ENCODE measurements around the gene IL10RA. TPM values are rescaled to one million over a fixed set of nuclear protein-coding genes. Genes with fewer than 3 reads are reported as not detected.

IL10RA gene
- total RNA-seq, 1 donor from 2014 or later: 37.7 TPM

- Histone ChIP-seq H3K36me3 (no peaks in the 10 kb centered on the region), H3K4me1 (peaks cover 40% of the 10 kb centered on the region), H3K27ac (no peak overlapping the region), H3K4me3 (no peak overlapping the region), H3K27me3 (ENCODE audit: low read depth) (no peaks in the 10 kb centered on the region), H3K9me3 (no peaks in the 10 kb centered on the region)
- intact Hi-C loops (cut with DNase I): no loop called here
- ATAC-seq (no peak), DNase-seq (no peak)
- no peak for TF ChIP-seq CTCF (IDR thresholded peaks at IDR 0.05)
Measured at GRCh38 chr11:117969160-117969991, 16.8 kb upstream of the IL10RA start.

- DNase-seq: no peak
- H3K4me3 ChIP-seq: no peak overlapping the region
- no peaks in the 10 kb centered on the region for H3K36me3 ChIP-seq
- no peaks in the 10 kb centered on the region for H3K9me3 ChIP-seq
- peak; percentile 73 to 84 for ATAC-seq
- peak overlapping the region; percentile 41 for H3K27ac ChIP-seq
- intact Hi-C loops (cut with DNase I): no loop called here
- no peaks in the 10 kb centered on the region for H3K27me3 ChIP-seq (ENCODE audit: low read depth)
- TF ChIP-seq CTCF (IDR thresholded peaks at IDR 0.05): no peak
- peaks cover 42% of the 10 kb centered on the region for H3K4me1 ChIP-seq
Measured at GRCh38 chr11:117970400-117971024, 15.7 kb upstream of the IL10RA start.

DNA sequence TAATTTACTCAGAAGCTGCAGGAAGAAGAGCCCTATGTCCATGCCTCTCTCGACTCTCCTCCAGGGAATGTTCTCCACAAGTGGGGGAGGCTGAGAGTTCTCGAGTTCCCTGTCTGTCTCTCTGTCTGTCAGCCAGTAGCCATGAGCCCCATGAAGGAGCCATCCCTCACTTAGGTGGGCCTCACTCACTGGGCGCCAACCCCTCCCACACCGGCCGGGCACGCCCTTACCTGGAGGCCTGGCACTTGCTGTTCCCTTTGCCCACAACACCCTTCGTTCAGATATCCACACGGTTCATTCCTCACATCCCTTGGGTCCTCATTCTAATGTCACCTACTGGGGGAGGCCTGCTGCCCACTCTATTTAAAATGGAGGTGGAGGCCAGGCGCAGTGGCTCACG lies 14.2 kb upstream of the IL10RA start:
- ATAC-seq: no peak
- no peaks in the 10 kb centered on the region for H3K27me3 ChIP-seq (ENCODE audit: low read depth)
- intact Hi-C loops (cut with DNase I): no loop called here
- DNase-seq: no peak
- H3K4me3 ChIP-seq: no peak overlapping the region
- no peak overlapping the region for H3K27ac ChIP-seq
- H3K36me3 ChIP-seq: no peaks in the 10 kb centered on the region
- peaks cover 49% of the 10 kb centered on the region for H3K4me1 ChIP-seq
- no peaks in the 10 kb centered on the region for H3K9me3 ChIP-seq
- no peak for TF ChIP-seq CTCF (IDR thresholded peaks at IDR 0.05)

DNA sequence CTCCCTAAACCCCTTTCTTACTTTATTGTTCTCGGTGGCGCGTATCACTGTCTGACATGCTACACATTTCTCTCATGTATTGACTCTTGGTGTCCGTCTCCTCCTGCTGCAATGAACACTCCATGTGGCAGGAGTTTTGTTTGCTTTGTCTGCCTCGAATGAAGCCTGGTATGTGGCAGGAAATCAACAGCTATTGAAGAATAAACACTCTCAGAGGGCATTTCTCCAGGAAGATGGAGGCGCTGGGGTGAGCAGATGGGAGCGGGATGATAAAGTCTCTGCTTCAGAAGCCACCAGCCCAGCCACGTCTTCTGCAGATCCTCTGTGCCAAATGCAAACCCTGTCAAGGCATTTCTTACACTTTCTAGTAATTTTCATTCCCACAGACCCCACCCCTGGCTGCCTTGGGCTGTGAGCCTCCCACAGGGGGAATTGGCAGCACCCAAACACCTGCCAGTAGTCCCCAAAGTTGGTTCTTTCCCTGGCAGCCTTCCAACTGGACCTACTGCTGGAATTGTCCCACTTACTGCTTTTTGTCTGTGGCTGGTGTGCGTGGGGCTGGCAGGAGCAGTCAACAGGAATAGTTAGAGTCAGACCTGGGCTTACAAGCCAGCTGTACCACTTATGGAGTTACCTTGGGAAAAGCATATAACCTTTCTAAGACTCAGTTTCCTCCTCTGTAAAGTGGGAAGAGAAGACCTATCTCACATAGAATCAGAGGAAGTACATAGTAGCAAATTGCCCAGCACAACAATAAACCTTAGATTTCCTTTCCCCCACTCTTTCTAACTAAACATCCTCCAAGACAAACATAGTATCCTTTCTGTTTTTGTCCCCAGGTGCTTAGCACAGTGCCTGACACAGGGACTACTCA lies 13.3 kb upstream of the IL10RA start:
- Histone ChIP-seq H3K9me3 (no peaks in the 10 kb centered on the region), H3K36me3 (no peaks in the 10 kb centered on the region), H3K27me3 (ENCODE audit: low read depth) (no peaks in the 10 kb centered on the region), H3K27ac (no peak overlapping the region), H3K4me3 (no peak overlapping the region), H3K4me1 (peaks cover 49% of the 10 kb centered on the region)
- TF ChIP-seq CTCF (IDR thresholded peaks at IDR 0.05): no peak
- intact Hi-C loops (cut with DNase I): no loop called here
- ATAC-seq: peak in 1 of 2 donors; percentile 62
- DNase-seq: no peak

DNA sequence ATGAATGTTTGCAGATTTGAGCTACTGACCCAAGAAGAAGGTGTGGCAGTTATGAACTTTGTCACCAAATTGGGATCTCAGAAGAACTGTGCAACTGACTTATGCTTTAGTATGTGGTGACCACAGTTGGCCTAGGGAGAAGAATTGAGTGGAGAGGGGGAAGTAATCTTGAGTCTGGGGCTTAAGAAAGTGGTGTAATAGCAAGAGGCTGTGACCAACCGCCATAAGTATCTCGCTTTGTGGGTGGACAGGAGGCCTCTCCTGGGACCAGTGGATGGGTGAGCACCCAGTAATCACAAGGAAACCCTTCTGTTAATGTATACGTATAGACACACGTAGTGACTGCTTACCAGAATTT lies 12.7 kb upstream of the IL10RA start:
- Histone ChIP-seq H3K36me3 (no peaks in the 10 kb centered on the region), H3K9me3 (no peaks in the 10 kb centered on the region), H3K27ac (no peak overlapping the region), H3K27me3 (ENCODE audit: low read depth) (no peaks in the 10 kb centered on the region), H3K4me1 (peaks cover 49% of the 10 kb centered on the region), H3K4me3 (no peak overlapping the region)
- no peak for DNase-seq
- intact Hi-C loops (cut with DNase I): no loop called here
- peak; percentile 6 to 29 for ATAC-seq
- no peak for TF ChIP-seq CTCF (IDR thresholded peaks at IDR 0.05)

All from lower lobe of right lung (tissue), 2 donors.